Activated CD4-positive, alpha-beta T cell treated with anti-CD3 and anti-CD28 coated beads, Interleukin-2, Interleukin-4, amounts not matched to agents 100 ng/mL and 50 ng/mL, durations not matched to agents 16 hours and 8 hours (primary cell): Measurements from ENCODE around the gene ZBBX.
"Not testable (repeated sequence)": the region's sequence is repeated elsewhere in the genome, so short reads cannot be mapped to it uniquely, and the experiment has no call there.

Source experiments
- DNase-seq: peaks from one replicate; pipeline ENCODE4 v3.0.0-alpha.2; 2020; ENCODE audit warnings: low spot score

The ZBBX gene

GRCh38 chr3:167380004-167380689 is at the start of gene ZBBX:
Gene ZBBX (minus strand): TSS chr3:167380297. CDS start chr3:167372901, 7,396 bp downstream.
- peak; percentile 85 for DNase-seq

GRCh38 chr3:167426962-167427361 is 46.9 kb upstream of the ZBBX start:
- DNase-seq, result not testable (repeated sequence)

GRCh38 chr3:167422396-167422795 is 42.3 kb upstream of the ZBBX start:
- not testable (repeated sequence) for DNase-seq

DNA sequence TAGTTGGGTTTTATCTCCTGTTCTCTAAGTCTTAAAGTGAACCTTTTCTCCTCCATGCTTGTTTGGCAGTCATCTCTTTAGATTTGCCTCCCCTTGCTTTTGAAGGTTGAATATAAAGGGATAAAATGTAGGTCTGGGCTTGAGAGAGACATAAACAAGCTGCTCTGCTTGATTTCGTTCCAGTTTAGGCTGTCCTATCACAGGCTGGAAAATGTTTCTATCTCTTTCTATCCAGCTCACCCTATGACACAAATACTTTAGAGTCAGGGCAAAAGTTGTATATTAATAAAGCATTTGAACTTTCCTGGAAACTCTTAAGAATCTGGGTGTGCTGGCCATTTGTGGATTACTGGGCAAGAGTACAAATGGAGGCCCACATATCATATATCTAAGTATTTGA is 29.5 kb upstream of the ZBBX start:
- no peak for DNase-seq

- no peak for DNase-seq
These were observed 26.9 kb upstream of the ZBBX start for GRCh38 chr3:167406876-167407492.

GRCh38 chr3:167397826-167398225 is 17.7 kb upstream of the ZBBX start:
- DNase-seq, result no peak

DNA sequence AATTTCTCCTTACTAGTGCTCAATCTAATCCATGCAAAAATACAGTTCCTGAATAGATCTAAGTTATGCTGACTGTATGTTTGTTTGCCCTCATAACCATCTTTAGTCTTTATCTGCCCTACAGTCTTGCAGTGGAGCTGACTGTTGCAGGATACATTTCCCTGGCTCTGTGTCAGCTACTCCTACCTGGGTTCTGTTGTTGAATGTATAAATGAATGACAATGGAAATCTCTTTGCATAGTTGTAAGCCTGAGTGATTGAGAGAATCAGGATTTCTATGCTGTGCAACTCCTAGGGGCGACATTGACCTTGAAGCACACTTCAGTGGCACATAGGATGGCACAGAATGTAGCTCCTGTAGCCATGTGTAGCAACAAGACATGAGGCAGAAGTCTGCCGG is 16.0 kb upstream of the ZBBX start:
- no peak for DNase-seq

- DNase-seq, result no peak
These were observed 13.9 kb upstream of the ZBBX start for GRCh38 chr3:167394003-167394402.

GRCh38 chr3:167382155-167382554 is 2.1 kb upstream of the ZBBX start:
- DNase-seq, result no peak

GRCh38 chr3:167375478-167375877 is 4.6 kb downstream of the ZBBX start:
- DNase-seq, result no peak

DNA sequence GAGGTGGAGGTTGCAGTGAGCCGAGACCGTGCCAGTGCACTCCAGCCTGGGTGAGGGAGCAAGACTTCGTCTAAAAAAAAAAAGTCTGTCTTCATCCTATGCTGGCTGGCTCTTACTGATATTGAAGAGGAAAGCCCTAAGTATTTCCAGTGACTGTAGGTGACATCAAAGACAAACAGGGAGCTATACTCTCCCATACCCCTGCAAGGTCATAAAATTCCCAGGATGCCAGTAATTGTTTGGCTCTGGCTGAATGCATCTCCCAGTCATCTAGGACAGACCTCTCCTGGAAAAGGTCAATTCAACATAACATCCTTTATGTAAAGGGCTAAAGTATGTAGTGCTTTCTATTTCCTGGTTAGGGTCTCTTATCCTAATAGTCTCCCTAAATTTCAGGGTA is 8.0 kb downstream of the ZBBX start:
- DNase-seq, result no peak

- no peak for DNase-seq
These were observed 18.1 kb downstream of the ZBBX start for GRCh38 chr3:167361948-167362347.

GRCh38 chr3:167361306-167361705 is 18.8 kb downstream of the ZBBX start:
- DNase-seq, result no peak

GRCh38 chr3:167355446-167355845 is 24.7 kb downstream of the ZBBX start:
- no peak for DNase-seq

- no peak for DNase-seq
These were observed 25.3 kb downstream of the ZBBX start for GRCh38 chr3:167354751-167355150.

GRCh38 chr3:167350245-167350862 is 29.7 kb downstream of the ZBBX start:
- peak; percentile 3 for DNase-seq

GRCh38 chr3:167346171-167346570 is 33.9 kb downstream of the ZBBX start:
- DNase-seq, result no peak

DNA sequence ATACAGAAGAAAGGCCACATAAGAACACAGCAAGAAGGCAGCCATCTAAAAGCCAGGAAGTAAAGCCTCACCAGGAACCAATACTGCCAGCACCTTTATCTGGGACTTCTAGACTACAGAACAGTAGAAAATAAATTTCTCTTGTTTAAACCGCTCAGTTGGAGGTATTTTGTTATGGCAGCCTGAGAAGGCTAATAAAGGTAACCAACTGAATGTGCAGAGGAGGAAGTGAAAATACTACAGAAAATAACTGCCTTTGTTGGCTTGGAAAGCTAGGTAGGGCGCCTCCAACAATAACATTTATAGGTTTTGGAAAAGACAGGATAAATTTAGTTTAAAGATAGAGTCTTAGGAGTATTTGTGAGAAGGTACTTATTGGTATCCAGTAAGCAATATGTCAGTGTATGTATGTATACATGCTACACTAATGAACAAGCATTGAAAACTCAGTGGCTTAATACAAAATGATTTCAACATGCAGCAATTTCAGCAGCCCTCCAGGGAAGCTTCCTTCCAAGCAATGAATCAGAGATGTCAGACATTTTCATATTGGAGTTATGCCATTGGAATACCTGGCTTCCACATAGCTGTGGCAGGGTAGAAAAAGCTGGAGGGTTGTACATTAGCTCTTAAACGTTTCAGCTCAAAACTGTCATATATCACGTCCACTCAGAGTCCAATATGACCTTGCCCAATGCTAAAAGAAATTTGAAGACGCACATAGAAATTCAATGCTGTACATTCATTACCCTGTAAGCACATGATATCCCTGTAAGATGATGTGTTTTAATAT is 48.9 kb downstream of the ZBBX start:
- DNase-seq, result no peak

DNA sequence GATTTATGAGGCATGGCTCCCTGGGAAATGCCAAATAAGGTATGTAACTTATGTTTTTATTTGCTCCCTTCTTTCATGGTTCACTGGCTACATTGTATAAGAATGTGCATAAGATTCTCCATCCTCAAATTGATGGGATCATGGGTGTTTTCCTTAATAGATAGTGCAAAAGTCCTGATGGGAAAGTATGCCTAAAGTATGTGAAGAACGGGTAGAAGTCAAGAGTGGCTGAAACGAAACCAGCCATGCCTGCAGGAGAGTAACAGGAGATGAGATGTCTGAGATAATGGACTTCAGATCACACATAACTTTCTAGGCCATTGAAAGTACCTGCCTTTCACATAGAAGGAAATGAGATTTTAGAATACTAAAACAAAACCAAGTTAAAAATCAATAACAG is 56.5 kb downstream of the ZBBX start:
- no peak for DNase-seq

DNA sequence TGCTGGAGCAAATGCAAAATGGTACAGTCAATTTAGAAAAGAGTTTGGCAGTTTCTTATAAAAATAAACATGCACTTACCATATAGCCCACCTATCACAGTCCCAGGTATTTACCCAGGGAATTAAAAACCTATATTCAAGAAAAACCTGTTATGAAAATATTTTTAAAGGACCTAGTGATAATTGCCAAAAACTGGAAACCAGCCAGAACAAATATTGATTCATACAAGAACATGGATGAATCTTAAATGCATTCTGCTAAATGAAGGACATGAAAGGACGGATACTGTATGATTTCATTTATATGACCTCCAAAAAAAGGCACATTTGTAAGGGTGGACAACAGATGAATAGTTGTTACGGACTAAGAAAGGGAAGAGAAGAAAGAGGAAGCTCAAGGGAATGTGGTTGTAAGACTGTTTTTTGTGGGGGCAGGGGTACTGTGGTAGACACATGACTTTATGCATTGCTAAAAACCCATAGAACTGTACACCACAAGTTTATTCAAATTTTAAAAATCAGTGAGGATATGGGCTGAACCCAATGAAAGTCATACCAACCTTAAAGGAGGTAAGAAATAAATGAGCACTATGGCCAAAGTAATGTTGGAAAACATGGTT is 61.0 kb downstream of the ZBBX start:
- DNase-seq, result no peak

DNA sequence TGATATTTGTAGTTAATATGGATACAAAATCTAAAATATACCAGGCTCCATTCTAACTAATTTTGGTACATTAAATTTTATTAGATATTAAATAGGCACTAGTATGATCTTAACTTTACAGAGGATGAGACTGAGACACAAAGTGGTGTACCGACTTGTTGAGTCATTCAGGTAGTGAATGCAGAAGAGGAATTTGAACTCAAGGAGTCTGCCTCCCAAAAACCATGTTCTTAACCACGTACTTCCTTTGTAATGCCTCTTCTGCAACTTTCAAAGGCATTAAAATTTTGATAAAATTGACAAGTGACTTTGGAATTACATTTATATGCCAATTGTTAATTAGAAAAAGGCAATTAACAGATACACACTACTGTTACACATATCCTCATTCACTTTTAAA is 61.8 kb downstream of the ZBBX start:
- no peak for DNase-seq

- DNase-seq, result no peak
These were observed 73.8 kb downstream of the ZBBX start for GRCh38 chr3:167306319-167306718.
